Vagina (tissue), 2 donors: ENCODE measurements around the gene CALCR.

Source experiments
- CTCF ChIP-seq, 3 experiments: fragments of 450-650 bp in 2 of 3; fragments of 200-600 bp in 1 of 3; sonication (generic) in 1 of 3; IDR thresholded peaks; one replicate each; pipeline ENCODE4 v1.5.1; 2017 to 2019; ENCODE audit warnings: antibody characterized with exemption in 3 of 3, mild to moderate bottlenecking in 2 of 3, moderate library complexity in 2 of 3
- POLR2A ChIP-seq, 2 donors: fragments of 450-650 bp; IDR thresholded peaks; one replicate each; pipeline ENCODE4 v1.6.1; 2017; ENCODE audit warnings: antibody characterized with exemption in 2 of 2, mild to moderate bottlenecking in 2 of 2, moderate library complexity in 2 of 2

GRCh38 chr7:93390660-93391059 lies 183.9 kb downstream of the CALCR start:
- TF ChIP-seq POLR2A (IDR thresholded peaks at IDR 0.05) = no peak
- no peak for TF ChIP-seq CTCF (IDR thresholded peaks at IDR 0.05)
